Effector memory CD8-positive, alpha-beta T cell (primary cell): ENCODE results near the gene CCL3.
"Not testable (repeated sequence)": the region's sequence is repeated elsewhere in the genome, so short reads cannot be mapped to it uniquely, and the experiment has no call there.

Experiments used
- ATAC-seq: fragments of 150-1000 bp; cut with Tn5 transposase; replicated peaks from 2 replicates; pipeline ENCODE4 v1.10.0; 2021; ENCODE audit warnings: mild to moderate bottlenecking, moderate library complexity
- DNase-seq, 3 experiments: peaks; one replicate each; pipeline ENCODE4 v3.0.0; 2021
- H3K27ac Mint-ChIP-seq, 2 donors: one replicate each; pipeline ENCODE4 v1.8.0; 2022; ENCODE audit warnings: mild to moderate bottlenecking in 2 of 2, mixed read lengths in 2 of 2, moderate library complexity in 2 of 2
- H3K27me3 Mint-ChIP-seq, 2 donors: one replicate each; pipeline ENCODE4 v1.8.0; 2022; ENCODE audit warnings: mixed read lengths in 2 of 2
- H3K36me3 Mint-ChIP-seq: one replicate; pipeline ENCODE4 v1.8.0; 2022; ENCODE audit warnings: mild to moderate bottlenecking, moderate library complexity, mixed read lengths; ENCODE audit not compliant: insufficient read depth
- H3K4me1 Mint-ChIP-seq, 2 donors: one replicate each; pipeline ENCODE4 v1.8.0; 2022; ENCODE audit warnings: low read depth in 2 of 2, mixed read lengths in 2 of 2
- H3K4me3 Mint-ChIP-seq, 2 donors: one replicate each; pipeline ENCODE4 v1.8.0; 2022; ENCODE audit warnings: mild to moderate bottlenecking in 2 of 2, mixed read lengths in 2 of 2, moderate library complexity in 2 of 2
- H3K9me3 Mint-ChIP-seq, 2 donors: one replicate each; pipeline ENCODE4 v1.8.0; 2022; ENCODE audit warnings: mixed read lengths in 2 of 2

CCL3 gene

GRCh38 chr17:36124879-36125824 is 35.2 kb upstream of the CCL3 start:
- H3K4me3 Mint-ChIP-seq = peak overlapping the region in 1 of 2 donors; percentile 69
- peak overlapping the region; percentile 91 to 94 for H3K27ac Mint-ChIP-seq
- H3K27me3 Mint-ChIP-seq = no peaks in the 10 kb centered on the region

GRCh38 chr17:36123431-36123830 is 33.5 kb upstream of the CCL3 start:
- Mint-ChIP-seq H3K4me1 (peaks cover 41 to 67% of the 10 kb centered on the region in 2 donors), H3K27me3 (no peaks in the 10 kb centered on the region), H3K27ac (peak overlapping the region in 1 of 2 donors; percentile 25), H3K4me3 (no peak overlapping the region), H3K9me3 (peaks cover 0 to 4% of the 10 kb centered on the region in 2 donors), H3K36me3 (peaks cover 12% of the 10 kb centered on the region)
- DNase-seq = no peak
- ATAC-seq = no peak

More at GRCh38 chr17:36124879-36125824, 35.2 kb upstream of the CCL3 start:
- Mint-ChIP-seq H3K4me1 (peaks cover 40 to 78% of the 10 kb centered on the region in 2 donors), H3K9me3 (peaks cover 0 to 4% of the 10 kb centered on the region in 2 donors), H3K36me3 (peaks cover 14% of the 10 kb centered on the region)
- no peak for DNase-seq
- ATAC-seq = no peak

GRCh38 chr17:36121099-36121498 is 31.2 kb upstream of the CCL3 start:
- DNase-seq = not testable (repeated sequence)

DNA sequence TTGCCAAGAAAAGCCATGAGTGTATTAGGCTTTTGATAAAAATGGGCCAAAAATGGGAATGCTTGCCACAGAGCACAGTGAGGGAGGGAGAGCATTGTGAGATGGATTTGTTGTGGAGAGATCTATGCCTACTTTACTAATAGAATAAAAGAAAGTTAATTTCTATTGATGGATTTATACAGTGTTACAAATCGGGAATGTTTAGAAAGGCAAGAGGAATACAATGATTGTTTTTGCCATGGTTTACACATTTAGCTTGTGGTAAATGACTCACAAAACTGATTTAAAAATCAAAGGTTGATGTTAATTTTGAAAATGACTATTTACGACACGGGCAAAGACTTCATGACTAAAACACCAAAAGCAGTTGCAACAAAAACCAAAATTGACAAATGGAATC is 30.3 kb upstream of the CCL3 start:
- Mint-ChIP-seq H3K36me3 (peaks cover 8% of the 10 kb centered on the region), H3K4me3 (peak overlapping the region in 1 of 2 donors; percentile 78), H3K27me3 (no peaks in the 10 kb centered on the region), H3K4me1 (peaks cover 26 to 60% of the 10 kb centered on the region in 2 donors), H3K27ac (no peak overlapping the region), H3K9me3 (no peaks in the 10 kb centered on the region)
- no peak for ATAC-seq
- no peak for DNase-seq

More at GRCh38 chr17:36121099-36121498, 31.2 kb upstream of the CCL3 start:
- not testable (repeated sequence) for H3K27me3 Mint-ChIP-seq, ATAC-seq, H3K36me3 Mint-ChIP-seq, H3K9me3 Mint-ChIP-seq
- peak overlapping the region in 1 of 2 donors; percentile 20 for H3K27ac Mint-ChIP-seq
- peaks cover 29 to 58% of the 10 kb centered on the region in 2 donors for H3K4me1 Mint-ChIP-seq
- H3K4me3 Mint-ChIP-seq = peak overlapping the region in 1 of 2 donors; percentile 78

GRCh38 chr17:36118477-36119353 is 28.8 kb upstream of the CCL3 start:
- no peak for ATAC-seq
- Mint-ChIP-seq H3K9me3 (no peaks in the 10 kb centered on the region), H3K36me3 (peaks cover 8% of the 10 kb centered on the region), H3K27me3 (no peaks in the 10 kb centered on the region), H3K27ac (peak overlapping the region; percentile 66 to 92), H3K4me3 (peak overlapping the region; percentile 33 to 78), H3K4me1 (peaks cover 28 to 54% of the 10 kb centered on the region in 2 donors)
- DNase-seq = no peak

GRCh38 chr17:36117505-36118382 is 27.8 kb upstream of the CCL3 start:
- Mint-ChIP-seq H3K4me1 (peaks cover 28 to 52% of the 10 kb centered on the region in 2 donors), H3K36me3 (peaks cover 8% of the 10 kb centered on the region), H3K27ac (peak overlapping the region; percentile 66 to 92), H3K9me3 (no peaks in the 10 kb centered on the region), H3K4me3 (peak overlapping the region; percentile 70 to 78), H3K27me3 (no peaks in the 10 kb centered on the region)
- DNase-seq = no peak
- ATAC-seq = no peak

- peaks cover 30 to 50% of the 10 kb centered on the region in 2 donors for H3K4me1 Mint-ChIP-seq
- H3K27ac Mint-ChIP-seq = peak overlapping the region in 1 of 2 donors; percentile 66
- not testable (repeated sequence) for ATAC-seq, H3K36me3 Mint-ChIP-seq, DNase-seq, H3K9me3 Mint-ChIP-seq, H3K27me3 Mint-ChIP-seq
- peak overlapping the region in 1 of 2 donors; percentile 78 for H3K4me3 Mint-ChIP-seq
Observed at GRCh38 chr17:36115649-36115977, 25.7 kb upstream of the CCL3 start.

GRCh38 chr17:36114971-36115648 is 25.2 kb upstream of the CCL3 start:
- ATAC-seq, H3K27me3 Mint-ChIP-seq, H3K9me3 Mint-ChIP-seq, DNase-seq, H3K36me3 Mint-ChIP-seq: not testable (repeated sequence)
- peaks cover 30 to 50% of the 10 kb centered on the region in 2 donors for H3K4me1 Mint-ChIP-seq
- H3K4me3 Mint-ChIP-seq = peak overlapping the region in 1 of 2 donors; percentile 78
- peak overlapping the region in 1 of 2 donors; percentile 66 for H3K27ac Mint-ChIP-seq

DNA sequence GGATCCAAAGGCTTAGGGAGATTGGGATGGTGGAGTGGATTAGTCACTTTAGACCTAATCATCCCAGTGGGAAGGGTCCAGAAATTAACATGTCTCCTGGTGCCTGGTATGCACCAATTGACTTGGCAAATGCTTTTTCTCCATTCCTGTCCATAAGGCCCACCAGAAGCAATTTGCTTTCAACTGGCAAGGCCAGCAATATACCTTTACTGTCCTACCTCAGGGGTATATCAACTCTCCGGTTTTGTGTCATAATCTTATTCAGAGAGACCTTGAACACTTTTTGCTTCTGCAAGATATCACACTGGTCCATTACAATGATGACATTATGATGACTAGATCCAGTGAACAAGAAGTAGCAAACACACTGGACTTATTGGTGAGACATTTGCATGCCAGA is 23.2 kb upstream of the CCL3 start:
- H3K27ac Mint-ChIP-seq, ATAC-seq, H3K4me3 Mint-ChIP-seq, H3K9me3 Mint-ChIP-seq, DNase-seq, H3K27me3 Mint-ChIP-seq, H3K36me3 Mint-ChIP-seq: not testable (repeated sequence)
- peaks cover 31 to 56% of the 10 kb centered on the region in 2 donors for H3K4me1 Mint-ChIP-seq

GRCh38 chr17:36112572-36112971 is 22.6 kb upstream of the CCL3 start:
- Mint-ChIP-seq H3K4me3 (no peak overlapping the region), H3K9me3 (no peaks in the 10 kb centered on the region), H3K36me3 (peaks cover 5% of the 10 kb centered on the region), H3K4me1 (peaks cover 34 to 60% of the 10 kb centered on the region in 2 donors), H3K27me3 (no peaks in the 10 kb centered on the region), H3K27ac (no peak overlapping the region)
- DNase-seq (no peak), ATAC-seq (no peak)

DNA sequence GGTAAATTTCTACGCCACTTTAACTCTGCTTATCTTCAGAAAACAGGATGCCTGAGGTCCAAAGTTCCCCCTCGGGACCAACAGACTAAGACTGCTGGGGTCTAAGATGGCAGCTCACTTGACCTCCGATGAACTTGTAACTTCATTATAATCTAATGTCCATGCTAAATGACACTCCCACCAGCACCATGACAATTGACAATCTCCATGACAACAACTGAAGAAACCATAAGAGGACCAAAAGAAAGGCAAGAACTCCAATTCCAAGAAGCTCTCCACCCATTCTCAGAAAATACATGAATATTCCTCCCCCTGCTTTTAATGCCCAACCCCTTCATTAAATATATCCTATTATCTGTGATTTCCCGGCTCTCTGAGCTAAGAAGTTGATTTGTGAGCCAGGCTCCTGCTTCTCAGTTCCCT is 21.1 kb upstream of the CCL3 start:
- Mint-ChIP-seq H3K4me1 (peaks cover 42 to 64% of the 10 kb centered on the region in 2 donors), H3K9me3 (no peaks in the 10 kb centered on the region), H3K4me3 (no peak overlapping the region), H3K27me3 (no peaks in the 10 kb centered on the region), H3K36me3 (peaks cover 15% of the 10 kb centered on the region), H3K27ac (peak overlapping the region in 1 of 2 donors; percentile 84)
- DNase-seq (no peak), ATAC-seq (no peak)

- Mint-ChIP-seq H3K36me3 (peaks cover 37% of the 10 kb centered on the region), H3K27ac (peak overlapping the region; percentile 76 to 96), H3K4me1 (peaks cover 54 to 79% of the 10 kb centered on the region in 2 donors), H3K4me3 (peak overlapping the region; percentile 59 to 91)
- not testable (repeated sequence) for H3K27me3 Mint-ChIP-seq, DNase-seq, ATAC-seq, H3K9me3 Mint-ChIP-seq
Observed at GRCh38 chr17:36108265-36108664, 18.3 kb upstream of the CCL3 start.
